Measurements from ENCODE around the gene TCEA3.
A peak's percentile ranks its signal among the peaks of the same experiment; 100 is the strongest.

The TCEA3 gene

GRCh38 chr1:23362218-23362713 is 62.3 kb downstream of the TCEA3 start:
- no peak for DNase-seq

- DNase-seq, result no peak
These were observed 66.2 kb downstream of the TCEA3 start for GRCh38 chr1:23358310-23358875.

GRCh38 chr1:23357138-23357908 is 67.2 kb downstream of the TCEA3 start:
- DNase-seq, result no peak

DNA sequence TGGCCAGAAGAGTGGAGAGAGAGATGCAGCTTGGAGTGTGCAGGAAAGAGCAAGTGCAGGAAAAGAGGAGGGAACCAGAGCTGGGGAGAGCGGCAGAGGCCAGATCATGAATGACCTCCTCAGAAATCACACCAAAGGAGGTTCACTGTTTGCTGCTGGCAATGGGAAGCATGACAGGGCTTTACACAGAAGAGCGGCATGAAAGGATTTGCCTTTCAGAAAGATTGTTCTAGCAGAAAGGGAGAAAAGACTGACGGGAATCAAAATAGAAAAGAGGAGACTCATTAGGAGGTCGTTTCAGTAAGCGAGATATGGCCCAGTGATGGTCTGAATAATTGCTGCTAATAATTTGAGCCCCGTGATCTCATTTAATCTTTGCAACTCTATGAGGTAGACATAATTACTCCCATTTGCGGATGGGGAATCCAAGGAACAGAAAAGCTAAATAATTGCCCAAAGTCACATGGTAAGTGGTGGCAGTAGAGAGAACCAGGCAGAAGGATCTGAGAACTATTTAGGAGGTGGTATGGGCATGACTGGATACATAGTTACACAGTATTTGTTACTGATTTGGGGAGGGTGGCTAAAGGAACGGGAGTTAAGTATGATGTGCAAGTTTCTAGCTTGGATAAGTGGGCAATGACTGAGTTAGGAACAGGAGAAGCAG is 67.9 kb downstream of the TCEA3 start:
- no peak for DNase-seq

DNA sequence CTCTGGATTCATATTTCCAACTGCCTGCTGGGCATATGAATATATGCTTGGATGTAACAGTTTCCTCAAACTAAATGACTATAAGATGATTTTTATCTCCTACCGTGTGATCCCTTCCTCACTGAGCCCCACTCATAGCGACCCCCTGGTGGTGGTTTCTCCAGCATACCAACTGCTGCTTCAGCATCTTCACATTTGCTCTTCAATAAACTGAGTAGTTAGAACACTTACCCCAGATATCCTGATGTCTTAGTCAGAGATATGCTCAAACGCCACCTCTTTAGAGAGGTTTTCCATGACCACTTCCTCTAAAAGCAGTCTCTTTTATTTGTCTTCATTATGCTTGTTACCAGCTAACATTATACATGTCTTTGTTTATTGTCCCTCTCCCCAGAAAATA is 70.3 kb downstream of the TCEA3 start:
- DNase-seq, result no peak

DNA sequence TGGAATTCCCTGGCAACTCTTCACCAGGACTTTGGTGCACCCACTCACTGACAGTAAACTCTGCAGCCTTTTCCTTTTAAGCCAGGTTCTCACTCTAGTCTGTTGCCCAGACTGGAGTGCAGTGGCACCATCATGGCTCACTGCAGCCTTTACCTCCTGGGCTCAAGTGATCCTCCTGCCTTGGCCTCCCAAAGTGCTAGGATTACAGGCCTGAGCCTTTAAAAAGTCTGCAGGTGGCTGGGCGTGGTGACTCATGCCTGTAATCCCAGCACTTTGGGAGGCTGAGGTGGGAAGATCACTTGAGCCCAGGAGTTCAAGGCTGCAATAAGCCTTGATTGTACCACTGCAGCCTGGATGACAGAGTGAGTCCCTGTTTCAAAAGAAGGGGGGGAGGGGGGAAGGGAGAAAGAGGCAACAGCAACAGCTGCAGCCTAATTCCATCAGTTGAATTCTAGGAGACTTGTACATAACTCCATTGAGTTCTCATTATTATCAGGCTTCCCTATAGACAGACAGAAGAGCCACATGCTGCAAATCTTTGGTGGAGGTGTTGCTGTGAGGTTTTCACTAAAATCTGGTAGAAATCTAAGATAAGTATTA is 72.4 kb downstream of the TCEA3 start:
- DNase-seq, result no peak

- no peak for DNase-seq
These were observed 78.6 kb downstream of the TCEA3 start for GRCh38 chr1:23345920-23346319.

DNA sequence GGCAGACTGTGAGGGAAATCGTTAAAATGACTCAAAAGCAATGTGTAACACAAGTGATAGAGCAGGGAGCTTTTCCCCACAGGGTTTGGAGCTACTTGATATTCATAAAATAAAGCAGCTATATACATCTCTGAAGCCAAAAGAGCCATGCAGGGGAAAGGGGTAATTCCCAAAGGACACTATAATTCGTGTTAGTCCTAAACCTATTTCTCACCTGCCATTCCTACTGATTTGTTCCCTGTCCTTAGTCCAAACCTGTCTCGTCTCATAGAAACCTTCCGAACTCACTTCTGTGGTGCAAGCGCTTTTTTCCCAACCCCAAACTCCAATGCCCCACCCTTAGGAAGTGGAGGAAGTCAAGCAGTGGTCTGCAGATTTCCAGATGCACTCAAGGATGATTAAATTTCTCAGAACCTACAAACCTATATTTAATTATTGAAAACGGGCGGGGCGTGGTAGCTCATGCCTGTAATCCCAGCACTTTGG is 79.5 kb downstream of the TCEA3 start:
- no peak for DNase-seq

GRCh38 chr1:23344111-23344986 is 80.2 kb downstream of the TCEA3 start, which contains the start of gene HNRNPR:
Gene HNRNPR (minus strand): TSS chr1:23344284. CDS start chr1:23341008, 3,276 bp downstream.
- peak; percentile 100 for DNase-seq

GRCh38 chr1:23343221-23344110 is 81.1 kb downstream of the TCEA3 start:
- DNase-seq, result peak; percentile 60

DNA sequence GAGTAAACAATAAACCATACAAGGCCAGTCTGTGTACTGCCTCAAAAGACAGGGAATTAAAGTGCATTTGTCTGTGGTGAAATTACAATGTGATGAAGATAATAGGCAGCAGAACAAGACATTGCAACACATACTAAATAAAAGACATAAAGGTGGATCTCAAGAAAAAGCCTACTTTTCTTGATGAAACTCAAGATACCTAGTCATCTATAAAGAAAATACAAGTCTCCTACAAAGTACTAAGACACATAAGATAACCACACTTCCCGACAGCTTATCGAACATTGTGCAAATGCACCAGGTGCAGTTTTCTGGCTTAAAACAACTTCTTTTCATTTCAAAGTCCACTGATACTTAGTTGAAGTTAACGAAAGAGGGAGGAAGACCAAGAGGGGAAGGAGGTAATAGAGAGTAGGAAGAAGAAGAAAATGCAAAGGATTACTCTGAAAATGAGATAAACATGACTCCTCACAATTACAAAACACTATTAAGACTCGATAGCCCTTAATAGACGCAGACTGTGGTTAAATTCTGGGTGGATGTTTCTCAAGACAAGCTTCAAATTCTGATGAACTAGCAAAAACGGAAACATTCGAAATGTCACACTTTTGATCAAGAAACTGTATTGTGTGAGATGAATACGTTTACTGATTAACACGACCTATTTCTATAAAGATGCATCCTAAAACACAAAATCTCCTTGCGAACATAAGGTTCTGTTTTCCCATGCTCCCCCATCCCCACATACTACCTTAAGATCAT is 82.4 kb downstream of the TCEA3 start:
- no peak for DNase-seq

DNA sequence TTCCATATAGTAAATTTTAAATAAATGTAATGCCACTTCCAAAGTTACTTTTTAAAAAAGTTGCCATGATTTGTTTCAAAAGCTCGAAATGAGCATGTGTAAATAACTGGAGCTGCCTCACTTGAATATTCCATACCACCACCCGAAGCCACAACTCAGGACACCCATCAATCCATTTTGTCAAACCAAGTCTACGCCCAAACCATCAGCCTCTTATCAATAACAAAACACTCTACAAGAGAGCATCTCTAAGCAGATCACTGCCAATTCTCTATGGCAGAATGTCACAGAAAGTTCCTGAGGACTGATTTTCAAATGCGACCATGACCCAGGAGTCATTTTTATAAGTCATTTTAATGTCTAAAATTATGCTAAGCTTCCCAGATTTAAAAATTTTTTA is 84.9 kb downstream of the TCEA3 start:
- DNase-seq, result no peak

- no peak for DNase-seq
These were observed 86.7 kb downstream of the TCEA3 start for GRCh38 chr1:23337869-23338268.

GRCh38 chr1:23331713-23332112 is 92.8 kb downstream of the TCEA3 start:
- no peak for DNase-seq

Data from activated CD4-positive, alpha-beta T cell treated with anti-CD3 and anti-CD28 coated beads, Interleukin-2, amount 50 U/mL, for 16 hours (primary cell).